Right cardiac atrium (tissue), 5 donors: ENCODE results near the gene EML4. TPM values are rescaled to one million over a fixed set of nuclear protein-coding genes. Genes with fewer than 3 reads are reported as not detected.
"Not testable (repeated sequence)": the region's sequence is repeated elsewhere in the genome, so short reads cannot be mapped to it uniquely, and the experiment has no call there.

Source experiments
- ATAC-seq, 2 donors: fragments of 200-7000 bp; cut with Tn5 transposase; one replicate each; pipeline versions ENCODE4 v1.8.0 to v1.9.1; 2020; ENCODE audit warnings: moderate library complexity in 2 of 2, mild to moderate bottlenecking in 1 of 2
- DNase-seq, 3 donors: peaks; one replicate each; pipeline ENCODE4 v3.0.0-alpha.2; 2020
- H3K27ac ChIP-seq: one replicate; pipeline ENCODE4 v1.5.1; 2013; ENCODE audit warnings: mild to moderate bottlenecking, low read length, control low read depth, moderate library complexity
- H3K27me3 ChIP-seq: one replicate; pipeline ENCODE4 v1.6.1; 2013; ENCODE audit not compliant: control insufficient read depth, insufficient read depth
- H3K4me1 ChIP-seq: one replicate; pipeline ENCODE4 v1.6.1; 2013; ENCODE audit warnings: low read length; ENCODE audit not compliant: control insufficient read depth, insufficient read depth
- H3K4me3 ChIP-seq: one replicate; pipeline ENCODE4 v1.5.1; 2013; ENCODE audit warnings: low read length, control low read depth
- H3K9me3 ChIP-seq: one replicate; pipeline ENCODE4 v1.6.1; 2013; ENCODE audit warnings: low read length; ENCODE audit not compliant: control insufficient read depth
- WGBS: extraction: QIAGEN DNeasy Blood & Tissue Kit; methylation state at CpG from one replicate; pipeline ENCODE4 v1.1.7; 2013; 5-methylcytosine and 5-hydroxymethylcytosine counted together
- intact Hi-C, 4 donors: fragments of 100-400 bp; cut with DNase I; formaldehyde crosslinking; loops; one replicate each; pipeline versions ENCODE4 v1.11.0 to v1.14.0; 2022 to 2023
- long read RNA-seq, 4 donors: library from polyadenylated mRNA; unstranded; transcript quantifications; one replicate each; pipeline ENCODE4 v2.0.0, GENCODE V29; 2020 to 2021
- polyA plus RNA-seq: library from polyadenylated mRNA; stranded (reverse); fragments of 200-250 nt; gene quantifications from one replicate; pipeline ENCODE4 v1.2.3, GENCODE V29; 2013
- total RNA-seq, 4 donors: library from RNA; stranded (reverse); fragmentation: NEBNext Ultra II Directional; extraction: Animal tissue kit (Norgen Biotek cat#: 25700); gene quantifications; one replicate each; pipeline ENCODE4 v1.2.1, GENCODE V29; 2021
- donor health status: healthy with polysubstance abuse.
- donor health status: DM: no; HTN: yes; CAD: no.
- donor health status: DM: no; HTN: no; CAD: no.
- donor health status: DM: no; HTN: yes; CAD: no; lungs with severe emphysema.
- donor health status: DM: yes; HTN: yes; CAD: no.

Gene EML4, protein sequence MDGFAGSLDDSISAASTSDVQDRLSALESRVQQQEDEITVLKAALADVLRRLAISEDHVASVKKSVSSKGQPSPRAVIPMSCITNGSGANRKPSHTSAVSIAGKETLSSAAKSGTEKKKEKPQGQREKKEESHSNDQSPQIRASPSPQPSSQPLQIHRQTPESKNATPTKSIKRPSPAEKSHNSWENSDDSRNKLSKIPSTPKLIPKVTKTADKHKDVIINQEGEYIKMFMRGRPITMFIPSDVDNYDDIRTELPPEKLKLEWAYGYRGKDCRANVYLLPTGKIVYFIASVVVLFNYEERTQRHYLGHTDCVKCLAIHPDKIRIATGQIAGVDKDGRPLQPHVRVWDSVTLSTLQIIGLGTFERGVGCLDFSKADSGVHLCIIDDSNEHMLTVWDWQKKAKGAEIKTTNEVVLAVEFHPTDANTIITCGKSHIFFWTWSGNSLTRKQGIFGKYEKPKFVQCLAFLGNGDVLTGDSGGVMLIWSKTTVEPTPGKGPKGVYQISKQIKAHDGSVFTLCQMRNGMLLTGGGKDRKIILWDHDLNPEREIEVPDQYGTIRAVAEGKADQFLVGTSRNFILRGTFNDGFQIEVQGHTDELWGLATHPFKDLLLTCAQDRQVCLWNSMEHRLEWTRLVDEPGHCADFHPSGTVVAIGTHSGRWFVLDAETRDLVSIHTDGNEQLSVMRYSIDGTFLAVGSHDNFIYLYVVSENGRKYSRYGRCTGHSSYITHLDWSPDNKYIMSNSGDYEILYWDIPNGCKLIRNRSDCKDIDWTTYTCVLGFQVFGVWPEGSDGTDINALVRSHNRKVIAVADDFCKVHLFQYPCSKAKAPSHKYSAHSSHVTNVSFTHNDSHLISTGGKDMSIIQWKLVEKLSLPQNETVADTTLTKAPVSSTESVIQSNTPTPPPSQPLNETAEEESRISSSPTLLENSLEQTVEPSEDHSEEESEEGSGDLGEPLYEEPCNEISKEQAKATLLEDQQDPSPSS
- 10 to 100 TPM in 1 of 4 donors, 1 to 10 TPM in 3; 7.2 to 13.8 (median 8.8) TPM for total RNA-seq
- polyA plus RNA-seq: 3.8 TPM
- long read RNA-seq, donor 1, full-length matches to known transcripts: 3 of 8 reads
- long read RNA-seq, donor 1, partial matches to known transcripts: 2 of 8 reads
- long read RNA-seq, donor 1, other reads (novel, unspliced or antisense): 3 of 8 reads
- long read RNA-seq, donor 2, full-length matches to known transcripts: 2 of 2 reads
- long read RNA-seq, donor 2, partial matches to known transcripts: 0 of 2 reads
- long read RNA-seq, donor 2, other reads (novel, unspliced or antisense): 0 of 2 reads
- long read RNA-seq, donor 3, full-length matches to known transcripts: 9 of 24 reads
- long read RNA-seq, donor 3, partial matches to known transcripts: 6 of 24 reads
- long read RNA-seq, donor 3, other reads (novel, unspliced or antisense): 9 of 24 reads
- long read RNA-seq, donor 4, full-length matches to known transcripts: 3 of 4 reads
- long read RNA-seq, donor 4, partial matches to known transcripts: 0 of 4 reads
- long read RNA-seq, donor 4, other reads (novel, unspliced or antisense): 1 of 4 reads

DNA sequence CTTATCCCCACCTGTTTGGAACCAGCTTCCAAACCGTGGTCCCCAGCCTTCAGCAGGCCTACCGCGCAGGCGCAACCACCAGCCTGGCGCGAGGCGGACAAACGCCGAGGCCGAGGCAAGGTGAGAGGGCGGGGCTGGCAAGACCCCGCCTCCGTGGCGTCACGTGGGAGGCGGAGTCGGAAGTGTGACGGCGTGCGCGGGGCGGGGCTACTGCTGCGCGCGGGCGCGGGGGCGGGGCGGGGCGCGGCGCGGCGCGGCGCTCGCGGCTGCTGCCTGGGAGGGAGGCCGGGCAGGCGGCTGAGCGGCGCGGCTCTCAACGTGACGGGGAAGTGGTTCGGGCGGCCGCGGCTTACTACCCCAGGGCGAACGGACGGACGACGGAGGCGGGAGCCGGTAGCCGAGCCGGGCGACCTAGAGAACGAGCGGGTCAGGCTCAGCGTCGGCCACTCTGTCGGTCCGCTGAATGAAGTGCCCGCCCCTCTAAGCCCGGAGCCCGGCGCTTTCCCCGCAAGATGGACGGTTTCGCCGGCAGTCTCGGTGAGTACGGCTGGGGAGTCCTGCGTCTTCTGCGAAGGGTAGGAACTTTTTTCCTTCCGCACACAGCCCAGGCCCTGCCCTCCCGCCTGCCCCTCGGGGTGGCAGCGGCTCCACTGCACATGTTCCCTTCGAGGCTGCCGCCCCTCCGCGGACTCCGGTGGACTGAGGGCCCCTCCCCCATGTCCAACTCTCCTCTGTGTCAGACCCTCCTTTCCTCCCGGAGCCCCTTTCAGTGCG lies at the start of gene EML4:
TSS of gene EML4 (plus strand) at position 254 of the 774 bp plus-strand sequence. CDS start at position 513, 259 bp downstream.
- 1% methylated on average over 88 of the region's 88 CpGs for WGBS
- peak; percentile 90 to 97 (median 97) for DNase-seq
- H3K4me3 ChIP-seq: peak within 1 kb of the TSS; percentile 71
- H3K27ac ChIP-seq: peak within 1 kb of the TSS; percentile 48
- H3K27me3 ChIP-seq: no peaks in the 10 kb centered on the region
- intact Hi-C loops: no loop called here
- H3K4me1 ChIP-seq: no peaks in the 10 kb centered on the region
- ATAC-seq: peak; percentile 97 to 98
- no peaks in the 10 kb centered on the region for H3K9me3 ChIP-seq

DNA sequence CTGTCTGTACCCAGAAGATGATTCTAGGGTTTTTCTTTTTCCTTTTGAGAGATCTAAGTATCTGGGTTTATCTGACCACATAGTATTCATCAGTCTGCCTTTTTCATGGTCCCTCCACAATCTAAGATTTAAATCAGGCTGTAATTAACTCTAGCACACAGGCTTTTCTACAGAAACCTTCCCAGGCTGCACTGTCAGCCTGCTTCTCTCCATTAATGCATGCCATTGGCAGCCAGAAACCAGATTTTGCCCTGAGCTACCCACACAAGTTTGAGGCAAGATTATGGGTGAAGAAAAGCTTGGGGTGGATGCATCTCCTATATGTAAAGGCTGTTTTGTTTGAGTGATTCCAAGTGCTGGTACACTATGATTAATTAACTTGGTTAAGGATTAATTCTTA lies 45.7 kb upstream of the EML4 start:
- peaks cover 4% of the 10 kb centered on the region for H3K4me1 ChIP-seq
- H3K4me3 ChIP-seq: no peak overlapping the region

DNA sequence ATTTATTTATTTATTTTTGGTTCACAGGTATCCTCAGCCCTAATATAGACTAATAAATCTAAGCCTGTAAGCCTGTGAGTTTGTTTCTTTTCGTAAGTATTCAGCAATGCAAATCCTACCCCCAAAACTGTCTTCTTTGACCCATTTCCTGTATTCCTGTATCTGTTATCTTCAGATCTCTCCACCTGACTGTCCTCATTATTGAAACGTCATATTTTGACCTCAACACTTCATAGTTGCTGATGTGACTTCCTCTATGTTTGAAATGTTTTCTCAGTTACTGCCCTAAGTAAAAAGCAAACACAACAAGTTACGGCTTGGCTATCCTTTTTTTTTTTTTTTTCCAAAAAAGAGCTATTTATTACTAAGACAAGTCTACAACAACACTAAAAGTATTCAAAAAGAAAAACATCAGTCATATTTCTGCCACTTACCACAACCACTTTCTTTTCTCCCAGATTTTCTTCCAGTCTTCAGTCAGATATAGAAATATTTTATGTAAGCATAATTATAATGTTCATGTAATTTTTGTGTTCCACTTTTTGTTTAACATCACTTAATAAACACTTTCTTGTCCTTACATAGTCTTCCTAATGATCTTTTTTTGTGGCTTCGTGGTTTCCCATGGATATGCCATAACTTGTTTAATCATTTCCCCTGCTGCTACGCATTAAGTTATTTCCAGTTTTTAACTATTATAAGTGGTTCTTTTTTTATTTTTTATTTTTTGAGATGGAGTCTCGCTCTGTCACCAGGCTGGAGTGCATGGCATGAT lies 45.0 kb upstream of the EML4 start:
- ATAC-seq (no peak), DNase-seq (no peak)
- Histone ChIP-seq H3K27me3 (no peaks in the 10 kb centered on the region), H3K27ac (no peak overlapping the region), H3K4me1 (peaks cover 4% of the 10 kb centered on the region), H3K9me3 (no peaks in the 10 kb centered on the region), H3K4me3 (no peak overlapping the region)
- intact Hi-C loops: no loop called here
- 77% methylated on average over 6 of the region's 6 CpGs for WGBS

More for the DNA sequence above, 45.7 kb upstream of the EML4 start:
- no peak for DNase-seq
- no peak for ATAC-seq
- no peaks in the 10 kb centered on the region for H3K27me3 ChIP-seq
- no peaks in the 10 kb centered on the region for H3K9me3 ChIP-seq
- H3K27ac ChIP-seq: no peak overlapping the region
- intact Hi-C loops: no loop called here

DNA sequence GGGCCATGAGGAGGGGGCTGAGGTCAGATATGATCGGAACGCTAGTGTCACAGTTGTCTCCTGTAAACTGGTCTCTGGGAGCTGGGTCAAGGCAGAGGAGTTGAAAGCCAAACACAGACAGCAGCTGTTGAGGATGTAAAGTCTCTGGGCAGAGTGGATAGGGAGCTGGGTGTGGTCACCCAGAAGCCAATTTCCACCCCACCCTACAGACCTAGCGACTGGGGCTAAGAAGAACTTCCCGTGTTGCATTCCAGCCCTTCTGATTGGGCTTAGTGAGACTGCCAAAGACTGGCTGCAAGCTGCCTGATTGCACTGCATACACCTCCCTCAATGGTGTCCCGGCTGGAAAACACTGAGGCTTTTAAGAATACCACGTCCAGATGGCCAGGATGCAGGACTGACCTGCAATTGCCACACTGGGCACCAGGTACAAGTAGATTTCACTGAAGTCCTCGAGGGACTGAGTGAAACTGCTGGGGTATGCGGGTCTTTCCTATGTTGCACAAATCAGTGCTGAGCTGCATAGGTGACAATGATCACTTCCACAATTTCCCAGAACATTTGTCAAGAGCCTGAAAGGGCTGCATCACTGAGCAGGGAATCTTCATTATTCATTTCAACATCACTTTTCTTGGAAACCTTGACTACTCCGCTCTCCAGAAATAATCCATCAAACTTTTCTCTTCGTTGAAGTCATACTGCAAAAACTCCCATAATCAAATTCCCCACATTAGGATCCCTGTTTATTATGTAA lies 43.1 kb upstream of the EML4 start:
- no peaks in the 10 kb centered on the region for H3K9me3 ChIP-seq
- WGBS: 34% methylated on average over 10 of the region's 10 CpGs
- H3K4me1 ChIP-seq: peaks cover 4% of the 10 kb centered on the region
- peak; percentile 88 to 97 for ATAC-seq
- H3K4me3 ChIP-seq: no peak overlapping the region
- DNase-seq: peak in 2 of 3 donors; percentile 58 to 67
- H3K27me3 ChIP-seq: no peaks in the 10 kb centered on the region
- H3K27ac ChIP-seq: no peak overlapping the region
- intact Hi-C loops: no loop called here

DNA sequence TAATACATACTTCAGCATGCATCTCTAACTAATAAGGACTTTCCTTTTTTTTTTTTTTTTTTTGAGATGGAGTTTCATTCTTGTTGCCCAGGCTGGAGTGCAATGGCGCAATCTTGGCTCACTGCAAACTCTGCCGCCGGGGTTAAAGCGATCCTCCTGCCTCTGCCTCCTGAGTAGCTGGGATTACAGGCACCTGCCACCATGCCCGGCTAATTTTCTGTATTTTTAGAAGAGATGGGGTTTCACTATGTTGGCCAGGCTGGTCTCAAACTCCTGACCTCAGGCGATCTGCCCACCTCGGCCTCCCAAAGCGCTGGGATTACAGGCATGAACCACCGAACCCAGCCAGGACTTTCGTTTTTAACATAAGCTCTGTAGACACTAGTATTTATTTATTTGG lies 42.3 kb upstream of the EML4 start:
- H3K4me3 ChIP-seq, DNase-seq, ATAC-seq, H3K27me3 ChIP-seq, H3K27ac ChIP-seq, H3K4me1 ChIP-seq, intact Hi-C loops, H3K9me3 ChIP-seq: not testable (repeated sequence)
- 87% methylated on average over 10 of the region's 10 CpGs for WGBS

DNA sequence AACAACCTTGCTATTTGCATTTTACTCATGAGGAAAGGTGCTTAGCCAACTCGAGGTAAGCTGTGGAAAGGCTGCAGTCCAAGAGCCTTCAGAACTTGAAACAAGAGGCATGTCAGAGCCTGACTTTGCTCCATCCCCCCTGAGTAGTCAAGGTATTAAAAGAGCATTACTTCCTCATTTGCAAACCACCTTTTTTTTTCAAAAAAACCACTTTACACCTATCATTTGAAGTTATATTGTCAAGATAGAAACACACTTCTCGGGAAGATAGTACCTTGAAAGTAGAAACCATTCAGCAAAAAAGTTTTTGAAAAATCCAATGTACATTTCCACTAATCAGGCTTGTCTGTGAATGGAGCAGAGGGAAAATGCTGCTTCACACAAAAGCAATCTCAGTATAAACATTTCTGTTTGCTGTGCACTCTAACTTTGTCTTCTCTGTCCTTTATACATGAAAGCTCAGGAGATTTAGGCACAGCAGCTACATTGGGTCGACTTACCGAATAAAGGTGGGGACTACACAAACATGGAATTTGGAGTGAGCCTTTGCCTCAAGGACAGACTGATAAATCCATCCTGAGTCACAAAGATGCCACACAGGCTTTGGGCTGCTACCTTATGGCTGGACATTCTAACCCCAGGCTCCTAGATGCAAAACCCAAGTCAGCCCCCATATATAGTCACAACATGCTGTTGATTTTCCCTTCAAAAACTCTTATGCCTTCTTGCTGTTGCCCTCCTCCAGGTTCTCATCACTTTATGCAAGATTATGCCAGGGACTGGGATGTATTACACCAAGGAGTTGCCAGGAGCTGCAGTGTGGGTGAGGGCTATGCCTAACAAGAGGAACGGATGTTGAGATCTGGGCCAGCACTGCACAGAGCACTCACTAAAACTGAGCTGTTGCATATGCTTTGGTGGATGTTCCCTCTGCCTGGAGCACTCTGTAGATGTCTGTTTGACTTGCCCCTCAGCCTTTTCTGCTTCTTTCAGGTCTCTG lies 41.4 kb upstream of the EML4 start:
- no peak overlapping the region for H3K27ac ChIP-seq
- H3K27me3 ChIP-seq: no peaks in the 10 kb centered on the region
- intact Hi-C loops: no loop called here
- WGBS: 78% methylated on average over 5 of the region's 5 CpGs
- DNase-seq (no peak), ATAC-seq (no peak)
- H3K4me3 ChIP-seq: no peak overlapping the region
- peaks cover 4% of the 10 kb centered on the region for H3K4me1 ChIP-seq
- H3K9me3 ChIP-seq: no peaks in the 10 kb centered on the region

DNA sequence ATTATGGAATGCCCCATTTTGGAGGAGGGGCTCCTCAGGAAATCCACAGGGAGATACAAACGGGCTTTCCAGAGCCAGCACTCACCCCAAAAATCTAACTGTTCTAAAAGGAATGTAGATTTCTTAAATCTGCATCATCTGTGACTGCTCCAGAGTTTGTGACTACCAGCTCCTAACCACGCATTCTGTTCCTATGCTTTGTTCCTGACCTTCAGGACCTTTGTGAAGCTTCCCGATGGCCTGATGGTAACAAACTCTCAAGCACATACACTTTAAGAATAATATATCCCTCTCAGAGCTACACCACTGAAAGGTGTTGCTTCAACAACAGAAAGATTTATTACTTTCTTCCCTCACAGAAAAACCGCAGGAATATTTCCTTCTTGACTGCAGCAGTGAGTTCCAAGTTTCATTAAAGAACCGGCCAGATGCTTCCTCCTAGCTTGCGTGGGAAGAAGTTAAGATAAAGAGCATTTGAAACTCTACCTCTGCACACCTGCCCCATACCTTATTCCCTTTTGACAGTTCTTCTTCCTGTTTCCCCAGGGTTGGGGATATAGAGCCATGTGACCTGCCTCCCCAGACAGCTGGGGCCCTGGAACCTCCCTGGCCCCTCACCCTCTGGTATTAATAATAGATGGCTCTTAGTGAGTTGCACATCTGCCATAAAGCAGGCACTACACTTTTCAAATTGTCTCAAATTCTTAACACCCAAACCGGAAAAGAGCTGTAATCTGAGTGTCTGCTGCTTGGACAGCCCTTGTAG lies 40.2 kb upstream of the EML4 start:
- peaks cover 7% of the 10 kb centered on the region for H3K4me1 ChIP-seq
- whole genome bisulfite sequencing: 57% methylated on average over 7 of the region's 7 CpGs
- H3K27ac ChIP-seq: no peak overlapping the region
- H3K4me3 ChIP-seq: no peak overlapping the region
- no peak for DNase-seq
- ATAC-seq: no peak
- H3K27me3 ChIP-seq: no peaks in the 10 kb centered on the region
- H3K9me3 ChIP-seq: no peaks in the 10 kb centered on the region
- intact Hi-C loops: no loop called here

DNA sequence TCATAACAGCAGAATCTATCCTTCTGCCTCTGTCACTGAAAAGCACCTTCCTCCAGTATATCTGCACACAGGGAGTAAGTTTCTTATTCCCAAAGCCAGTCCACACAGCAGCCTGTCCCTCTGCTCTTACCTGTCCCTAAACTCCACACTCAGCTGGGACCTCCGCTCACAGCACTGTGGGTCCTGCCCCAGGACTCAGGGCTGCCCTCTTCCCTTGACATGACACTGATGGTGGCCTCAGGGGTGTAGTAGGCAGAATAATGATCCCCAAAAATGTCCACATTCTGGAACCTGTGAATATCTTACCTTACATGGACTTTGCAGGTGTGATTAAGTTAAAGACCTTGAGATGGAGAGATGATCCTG lies 39.7 kb upstream of the EML4 start:
- intact Hi-C loops: no loop called here
- ATAC-seq (no peak), DNase-seq (no peak)
- H3K9me3 ChIP-seq: no peaks in the 10 kb centered on the region
- H3K27me3 ChIP-seq: no peaks in the 10 kb centered on the region
- H3K4me1 ChIP-seq: peaks cover 7% of the 10 kb centered on the region
- WGBS: 98% methylated on average over 1 of the region's 1 CpG
- no peak overlapping the region for H3K27ac ChIP-seq
- H3K4me3 ChIP-seq: no peak overlapping the region
